ENCODE results near the gene LRRC23.
A peak's percentile ranks its signal among the peaks of the same experiment; 100 is the strongest.

LRRC23 gene

GRCh38 chr12:6927379-6928021, 22.9 kb downstream of the LRRC23 start, which contains the start of gene ATN1:
ATN1 (plus strand) TSS chr12:6927959; CDS start chr12:6934002, 6,043 bp downstream.
- peak; percentile 41 for DNase-seq

- peak; percentile 41 for DNase-seq
Measured at GRCh38 chr12:6928022-6928702, 23.5 kb downstream of the LRRC23 start.

GRCh38 chr12:6928703-6929407, 24.2 kb downstream of the LRRC23 start:
- no peak for DNase-seq

GRCh38 chr12:6929466-6930452, 25.1 kb downstream of the LRRC23 start:
- DNase-seq: no peak

- DNase-seq: no peak
Measured at GRCh38 chr12:6932766-6933165, 28.1 kb downstream of the LRRC23 start.

- DNase-seq: no peak
Measured at GRCh38 chr12:6934110-6934509, 29.5 kb downstream of the LRRC23 start.

GRCh38 chr12:6935371-6936193, 31.0 kb downstream of the LRRC23 start:
- no peak for DNase-seq

GRCh38 chr12:6936194-6936635, 31.6 kb downstream of the LRRC23 start:
- no peak for DNase-seq

GRCh38 chr12:6936636-6937480, 32.2 kb downstream of the LRRC23 start:
- no peak for DNase-seq

- peak; percentile 86 for DNase-seq
Measured at GRCh38 chr12:6937481-6938352, 33.1 kb downstream of the LRRC23 start.

GRCh38 chr12:6938353-6939190, 34.0 kb downstream of the LRRC23 start:
- no peak for DNase-seq

- DNase-seq: no peak
Measured at GRCh38 chr12:6939191-6939540, 34.5 kb downstream of the LRRC23 start.

GRCh38 chr12:6941267-6941666, 36.6 kb downstream of the LRRC23 start:
- DNase-seq: no peak

GRCh38 chr12:6941782-6942181, 37.2 kb downstream of the LRRC23 start:
- no peak for DNase-seq

- DNase-seq: no peak
Measured at GRCh38 chr12:6942331-6942665, 37.7 kb downstream of the LRRC23 start.

- DNase-seq: no peak
Measured at GRCh38 chr12:6943389-6943721, 38.7 kb downstream of the LRRC23 start.

- DNase-seq: peak; percentile 63
Measured at GRCh38 chr12:6943722-6944380, 39.2 kb downstream of the LRRC23 start, which contains the start of the genes C12orf57 and RNU7-1. C12orf57 (plus strand) TSS chr12:6944022; CDS start chr12:6944122, 100 bp downstream. RNU7-1 (plus strand) TSS chr12:6943816.

Data from activated gamma-delta T cell (primary cell).